Activated CD8-positive, alpha-beta T cell treated with anti-CD3 and anti-CD28 coated beads for 36 hours (primary cell): ENCODE data around the gene ARHGAP10. TPM values are rescaled to one million over a fixed set of nuclear protein-coding genes. Genes with fewer than 3 reads are reported as not detected.
"Not testable (repeated sequence)": the region's sequence is repeated elsewhere in the genome, so short reads cannot be mapped to it uniquely, and the experiment has no call there.

Experiments used
- ATAC-seq: fragments of 200-7000 bp; cut with Tn5 transposase; one replicate; pipeline ENCODE4 v1.10.0; 2021; ENCODE audit warnings: mild to moderate bottlenecking, moderate library complexity
- CTCF ChIA-PET: fragments of 350-600 bp; sonication (Branson Sonifier 250); formaldehyde crosslinking; loops from one replicate; lab custom pipeline; 2021; ENCODE audit warnings: antibody characterized with exemption; lab: Charles Lee
- POLR2A ChIA-PET: fragments of 350-600 bp; sonication (Branson Sonifier 250); formaldehyde crosslinking; loops from one replicate; lab custom pipeline; 2021; ENCODE audit warnings: antibody characterized with exemption; lab: Charles Lee
- DNase-seq: peaks from one replicate; pipeline ENCODE4 v3.0.0-alpha.2; 2020
- H3K27ac Mint-ChIP-seq: one replicate; pipeline ENCODE4 v1.8.0; 2021; ENCODE audit warnings: mild to moderate bottlenecking, mixed read lengths
- H3K27me3 Mint-ChIP-seq: one replicate; pipeline ENCODE4 v1.8.0; 2021; ENCODE audit warnings: mixed read lengths
- H3K36me3 Mint-ChIP-seq: one replicate; pipeline ENCODE4 v1.8.0; 2021; ENCODE audit warnings: low read depth, mixed read lengths
- H3K4me1 Mint-ChIP-seq: one replicate; pipeline ENCODE4 v1.8.0; 2021; ENCODE audit warnings: low read depth, mixed read lengths
- H3K4me3 Mint-ChIP-seq: one replicate; pipeline ENCODE4 v1.8.0; 2021; ENCODE audit warnings: mild to moderate bottlenecking, moderate library complexity, mixed read lengths
- H3K9me3 Mint-ChIP-seq: one replicate; pipeline ENCODE4 v1.8.0; 2021; ENCODE audit warnings: mixed read lengths
- CTCF ChIP-seq: fragments of 200-600 bp; IDR thresholded peaks from one replicate; pipeline ENCODE4 v1.8.0; 2022; ENCODE audit warnings: antibody characterized with exemption, mild to moderate bottlenecking
- intact Hi-C: fragments of 100-400 bp; cut with micrococcal nuclease; formaldehyde crosslinking; loops from one replicate; pipeline ENCODE4 v1.10.0; 2022
- total RNA-seq, 2 experiments: library from RNA; stranded (reverse); gene quantifications; one replicate each; pipeline ENCODE4 v1.2.3, GENCODE V29; 2021

Gene ARHGAP10
- total RNA-seq, 2 experiments from 2014 or later = 4.0 to 5.1 TPM

GRCh38 chr4:147994491-147995385 is 262.9 kb downstream of the ARHGAP10 start:
- ATAC-seq (no peak), DNase-seq (no peak)
- no peaks in the 10 kb centered on the region for H3K36me3 Mint-ChIP-seq
- intact Hi-C loops = no loop called here
- H3K27me3 Mint-ChIP-seq = no peaks in the 10 kb centered on the region
- no peak overlapping the region for H3K27ac Mint-ChIP-seq
- H3K4me1 Mint-ChIP-seq = no peaks in the 10 kb centered on the region
- TF ChIP-seq CTCF = no peak
- H3K4me3 Mint-ChIP-seq = no peak overlapping the region
- ChIA-PET CTCF (interaction anchor here (2.1 kb wide), 1 partner anchor 11 kb away, joined by 8 read pairs; no protein-coding TSS in a partner anchor), POLR2A (no interaction called here)
- no peaks in the 10 kb centered on the region for H3K9me3 Mint-ChIP-seq

- Mint-ChIP-seq H3K9me3 (peaks cover 3% of the 10 kb centered on the region), H3K36me3 (peaks cover 5% of the 10 kb centered on the region), H3K27ac (no peak overlapping the region), H3K27me3 (no peaks in the 10 kb centered on the region), H3K4me1 (no peaks in the 10 kb centered on the region), H3K4me3 (no peak overlapping the region)
- no peak for TF ChIP-seq CTCF
- DNase-seq (no peak), ATAC-seq (no peak)
- intact Hi-C loops = no loop called here
- CTCF ChIA-PET = interaction anchor here (2.1 kb wide), 1 partner anchor 13 kb away, joined by 8 read pairs; no protein-coding TSS in a partner anchor
- POLR2A ChIA-PET = interaction anchor here (1.1 kb wide), 1 partner anchor 11 kb away, joined by 3 read pairs; no protein-coding TSS in a partner anchor
These were observed 265.0 kb downstream of the ARHGAP10 start for GRCh38 chr4:147996859-147997258.

GRCh38 chr4:148000038-148000437 is 268.1 kb downstream of the ARHGAP10 start:
- H3K36me3 Mint-ChIP-seq, H3K4me3 Mint-ChIP-seq, DNase-seq, H3K4me1 Mint-ChIP-seq, POLR2A ChIA-PET, H3K27ac Mint-ChIP-seq, intact Hi-C loops, CTCF ChIA-PET, ATAC-seq, H3K9me3 Mint-ChIP-seq, H3K27me3 Mint-ChIP-seq: not testable (repeated sequence)

GRCh38 chr4:148004228-148004857 is 272.5 kb downstream of the ARHGAP10 start:
- ChIA-PET POLR2A (no interaction called here), CTCF (no interaction called here)
- intact Hi-C loops = no loop called here
- no peak overlapping the region for H3K4me3 Mint-ChIP-seq
- peaks cover 6% of the 10 kb centered on the region for H3K36me3 Mint-ChIP-seq
- TF ChIP-seq CTCF = no peak
- no peak for DNase-seq
- no peak overlapping the region for H3K27ac Mint-ChIP-seq
- peaks cover 3% of the 10 kb centered on the region for H3K9me3 Mint-ChIP-seq
- H3K4me1 Mint-ChIP-seq = peaks cover 5% of the 10 kb centered on the region
- no peaks in the 10 kb centered on the region for H3K27me3 Mint-ChIP-seq
- no peak for ATAC-seq

- H3K4me3 Mint-ChIP-seq = no peak overlapping the region
- H3K9me3 Mint-ChIP-seq = no peaks in the 10 kb centered on the region
- intact Hi-C loops = no loop called here
- ATAC-seq (no peak), DNase-seq (no peak)
- peaks cover 5% of the 10 kb centered on the region for H3K4me1 Mint-ChIP-seq
- peaks cover 1% of the 10 kb centered on the region for H3K36me3 Mint-ChIP-seq
- POLR2A ChIA-PET = no interaction called here
- CTCF ChIA-PET = no interaction called here
- TF ChIP-seq CTCF = no peak
- no peak overlapping the region for H3K27ac Mint-ChIP-seq
- no peaks in the 10 kb centered on the region for H3K27me3 Mint-ChIP-seq
These were observed 274.1 kb downstream of the ARHGAP10 start for GRCh38 chr4:148006001-148006400.
